Activated CD4-positive, alpha-beta memory T cell treated with anti-CD3 and anti-CD28 coated beads, Interleukin-2, amount 10 ng/mL, durations not matched to agents 7 days and 5 days (primary cell): ENCODE results near the gene LIPT2. TPM values are rescaled to one million over a fixed set of nuclear protein-coding genes. Genes with fewer than 3 reads are reported as not detected.

Source experiments
- CTCF ChIA-PET: fragments of 350-600 bp; sonication (Branson Sonifier 250); formaldehyde crosslinking; loops from one replicate; lab custom pipeline; 2021; ENCODE audit warnings: antibody characterized with exemption, inconsistent platforms; lab: Charles Lee
- POLR2A ChIA-PET: fragments of 350-600 bp; sonication (Branson Sonifier 250); formaldehyde crosslinking; loops from one replicate; lab custom pipeline; 2021; ENCODE audit warnings: antibody characterized with exemption; lab: Charles Lee
- DNase-seq: peaks from one replicate; pipeline ENCODE4 v3.0.0-alpha.2; 2020
- H3K27ac Mint-ChIP-seq: one replicate; pipeline ENCODE4 v1.8.0; 2021; ENCODE audit warnings: mild to moderate bottlenecking, mixed read lengths
- H3K27me3 Mint-ChIP-seq: one replicate; pipeline ENCODE4 v1.8.0; 2021; ENCODE audit warnings: mixed read lengths
- H3K36me3 Mint-ChIP-seq: one replicate; pipeline ENCODE4 v1.8.0; 2021; ENCODE audit warnings: low read depth, mixed read lengths
- H3K4me1 Mint-ChIP-seq: one replicate; pipeline ENCODE4 v1.8.0; 2021; ENCODE audit warnings: mixed read lengths
- H3K4me3 Mint-ChIP-seq: one replicate; pipeline ENCODE4 v1.8.0; 2021; ENCODE audit warnings: mild to moderate bottlenecking, mixed read lengths
- H3K9me3 Mint-ChIP-seq: one replicate; pipeline ENCODE4 v1.8.0; 2021; ENCODE audit warnings: mixed read lengths
- total RNA-seq, 2 experiments: library from RNA; stranded (reverse); gene quantifications; one replicate each; pipeline ENCODE4 v1.2.3, GENCODE V29; 2021

Gene LIPT2
- total RNA-seq, 2 experiments from 2014 or later = 1.4 to 2.6 TPM

GRCh38 chr11:74490941-74491340, 2.6 kb downstream of the LIPT2 start:
- peaks cover 19% of the 10 kb centered on the region for H3K4me1 Mint-ChIP-seq
- no peaks in the 10 kb centered on the region for H3K36me3 Mint-ChIP-seq
- no peak for DNase-seq
- ChIA-PET POLR2A (no interaction called here), CTCF (no interaction called here)
- no peak overlapping the region for H3K27ac Mint-ChIP-seq
- H3K4me3 Mint-ChIP-seq = no peak overlapping the region
- no peaks in the 10 kb centered on the region for H3K27me3 Mint-ChIP-seq
- no peaks in the 10 kb centered on the region for H3K9me3 Mint-ChIP-seq

GRCh38 chr11:74487875-74488274, 5.6 kb downstream of the LIPT2 start:
- Mint-ChIP-seq H3K27ac (no peak overlapping the region), H3K4me1 (peaks cover 13% of the 10 kb centered on the region), H3K4me3 (no peak overlapping the region), H3K27me3 (peaks cover 7% of the 10 kb centered on the region), H3K9me3 (no peaks in the 10 kb centered on the region), H3K36me3 (no peaks in the 10 kb centered on the region)
- ChIA-PET CTCF (no interaction called here), POLR2A (no interaction called here)
- no peak for DNase-seq

- Mint-ChIP-seq H3K9me3 (no peaks in the 10 kb centered on the region), H3K4me1 (no peaks in the 10 kb centered on the region), H3K36me3 (no peaks in the 10 kb centered on the region), H3K27me3 (peaks cover 7% of the 10 kb centered on the region), H3K27ac (no peak overlapping the region), H3K4me3 (no peak overlapping the region)
- ChIA-PET CTCF (no interaction called here), POLR2A (no interaction called here)
- no peak for DNase-seq
Observed at GRCh38 chr11:74485868-74486267, 7.7 kb downstream of the LIPT2 start.

GRCh38 chr11:74480688-74481417, 12.7 kb downstream of the LIPT2 start:
- H3K9me3 Mint-ChIP-seq = no peaks in the 10 kb centered on the region
- CTCF ChIA-PET = interaction anchor here (1.1 kb wide), 2 partner anchors 27 to 31 kb away, joined by 3 to 5 read pairs; no protein-coding TSS in a partner anchor

GRCh38 chr11:74479732-74480123, 13.8 kb downstream of the LIPT2 start:
- no peak overlapping the region for H3K4me3 Mint-ChIP-seq
- H3K27ac Mint-ChIP-seq = no peak overlapping the region
- H3K36me3 Mint-ChIP-seq = no peaks in the 10 kb centered on the region
- no peaks in the 10 kb centered on the region for H3K9me3 Mint-ChIP-seq
- peaks cover 11% of the 10 kb centered on the region for H3K27me3 Mint-ChIP-seq
- ChIA-PET CTCF (no interaction called here), POLR2A (interaction anchor here (1.6 kb wide), 1 partner anchor 15 kb away, joined by 4 read pairs; no protein-coding TSS in a partner anchor)
- no peaks in the 10 kb centered on the region for H3K4me1 Mint-ChIP-seq
- no peak for DNase-seq

More at GRCh38 chr11:74480688-74481417, 12.7 kb downstream of the LIPT2 start:
- Mint-ChIP-seq H3K4me1 (no peaks in the 10 kb centered on the region), H3K27ac (no peak overlapping the region), H3K4me3 (no peak overlapping the region), H3K36me3 (no peaks in the 10 kb centered on the region), H3K27me3 (peaks cover 13% of the 10 kb centered on the region)
- DNase-seq = no peak
- POLR2A ChIA-PET = no interaction called here

- Mint-ChIP-seq H3K4me1 (no peaks in the 10 kb centered on the region), H3K9me3 (no peaks in the 10 kb centered on the region), H3K27me3 (peaks cover 7% of the 10 kb centered on the region), H3K36me3 (no peaks in the 10 kb centered on the region), H3K4me3 (no peak overlapping the region), H3K27ac (no peak overlapping the region)
- ChIA-PET POLR2A (interaction anchor here (1.6 kb wide), 1 partner anchor 15 kb away, joined by 4 read pairs; no protein-coding TSS in a partner anchor), CTCF (no interaction called here)
- no peak for DNase-seq
Observed at GRCh38 chr11:74478877-74479731, 14.4 kb downstream of the LIPT2 start.

GRCh38 chr11:74476536-74476935, 17.0 kb downstream of the LIPT2 start:
- H3K9me3 Mint-ChIP-seq = no peaks in the 10 kb centered on the region
- H3K27ac Mint-ChIP-seq = no peak overlapping the region
- peaks cover 8% of the 10 kb centered on the region for H3K4me1 Mint-ChIP-seq
- no peak for DNase-seq
- no peaks in the 10 kb centered on the region for H3K36me3 Mint-ChIP-seq
- CTCF ChIA-PET = interaction anchor here (0.8 to 0.9 kb wide), 3 partner anchors 23 to 27 kb away, joined by 3 to 4 read pairs (median 3); no protein-coding TSS in a partner anchor
- no peak overlapping the region for H3K4me3 Mint-ChIP-seq
- POLR2A ChIA-PET = interaction anchor here (1.7 kb wide), 1 partner anchor 17 kb away, joined by 4 read pairs; the partner anchor contains the start of gene LIPT2
- peaks cover 6% of the 10 kb centered on the region for H3K27me3 Mint-ChIP-seq

GRCh38 chr11:74474316-74474715, 19.2 kb downstream of the LIPT2 start:
- Mint-ChIP-seq H3K36me3 (no peaks in the 10 kb centered on the region), H3K4me1 (peaks cover 8% of the 10 kb centered on the region), H3K27me3 (peaks cover 2% of the 10 kb centered on the region), H3K4me3 (no peak overlapping the region), H3K9me3 (no peaks in the 10 kb centered on the region), H3K27ac (no peak overlapping the region)
- DNase-seq = no peak
- CTCF ChIA-PET = no interaction called here
- POLR2A ChIA-PET = no interaction called here

- Mint-ChIP-seq H3K27me3 (peaks cover 5% of the 10 kb centered on the region), H3K36me3 (no peaks in the 10 kb centered on the region), H3K4me1 (peaks cover 9% of the 10 kb centered on the region), H3K9me3 (no peaks in the 10 kb centered on the region), H3K4me3 (no peak overlapping the region), H3K27ac (no peak overlapping the region)
- CTCF ChIA-PET = interaction anchor here (1.0 kb wide), 1 partner anchor 24 kb away, joined by 4 read pairs; no protein-coding TSS in a partner anchor
- DNase-seq = no peak
- POLR2A ChIA-PET = no interaction called here
Observed at GRCh38 chr11:74473382-74474173, 19.9 kb downstream of the LIPT2 start.

- CTCF ChIA-PET = no interaction called here
- Mint-ChIP-seq H3K4me3 (no peak overlapping the region), H3K27ac (no peak overlapping the region), H3K27me3 (peaks cover 16% of the 10 kb centered on the region), H3K36me3 (no peaks in the 10 kb centered on the region), H3K9me3 (no peaks in the 10 kb centered on the region), H3K4me1 (peaks cover 16% of the 10 kb centered on the region)
- no peak for DNase-seq
- POLR2A ChIA-PET = interaction anchor here (0.6 kb wide), 1 partner anchor 264 kb away, joined by 3 read pairs; no protein-coding TSS in a partner anchor
Observed at GRCh38 chr11:74471668-74472429, 21.7 kb downstream of the LIPT2 start.

- Mint-ChIP-seq H3K9me3 (no peaks in the 10 kb centered on the region), H3K27ac (no peak overlapping the region), H3K4me1 (peaks cover 16% of the 10 kb centered on the region), H3K27me3 (peaks cover 21% of the 10 kb centered on the region), H3K36me3 (no peaks in the 10 kb centered on the region), H3K4me3 (no peak overlapping the region)
- ChIA-PET POLR2A (no interaction called here), CTCF (no interaction called here)
- DNase-seq = no peak
Observed at GRCh38 chr11:74471037-74471436, 22.5 kb downstream of the LIPT2 start.

- H3K36me3 Mint-ChIP-seq = no peaks in the 10 kb centered on the region
- H3K4me1 Mint-ChIP-seq = peaks cover 16% of the 10 kb centered on the region
- H3K4me3 Mint-ChIP-seq = no peak overlapping the region
- no peaks in the 10 kb centered on the region for H3K9me3 Mint-ChIP-seq
- no peak overlapping the region for H3K27ac Mint-ChIP-seq
- peaks cover 26% of the 10 kb centered on the region for H3K27me3 Mint-ChIP-seq
- DNase-seq = no peak
- ChIA-PET CTCF (no interaction called here), POLR2A (no interaction called here)
Observed at GRCh38 chr11:74470526-74470925, 23.0 kb downstream of the LIPT2 start.
